Mammary epithelial cell (primary cell): ENCODE measurements around the gene FGF5.

ENCODE experiments used
- EZH2 ChIP-seq: IDR thresholded peaks from 2 replicates; pipeline ENCODE4 v1.6.1; 2012; ENCODE audit warnings: low read length, inconsistent platforms, borderline replicate concordance
- TF ChIP-seq, protein P1 (sequence below), 2 donors: IDR thresholded peaks in 1 of 2; conservative IDR thresholded peaks in 1 of 2; 2 replicates each; pipeline ENCODE4 v1.5.1; 2011 to 2012; ENCODE audit warnings: inconsistent platforms in 2 of 2, low read length in 2 of 2, mild to moderate bottlenecking in 2 of 2, control low read depth in 1 of 2, low read depth in 1 of 2; ENCODE audit not compliant: insufficient read depth in 1 of 2; ENCODE audit errors: extremely low read depth in 1 of 2

DNA sequence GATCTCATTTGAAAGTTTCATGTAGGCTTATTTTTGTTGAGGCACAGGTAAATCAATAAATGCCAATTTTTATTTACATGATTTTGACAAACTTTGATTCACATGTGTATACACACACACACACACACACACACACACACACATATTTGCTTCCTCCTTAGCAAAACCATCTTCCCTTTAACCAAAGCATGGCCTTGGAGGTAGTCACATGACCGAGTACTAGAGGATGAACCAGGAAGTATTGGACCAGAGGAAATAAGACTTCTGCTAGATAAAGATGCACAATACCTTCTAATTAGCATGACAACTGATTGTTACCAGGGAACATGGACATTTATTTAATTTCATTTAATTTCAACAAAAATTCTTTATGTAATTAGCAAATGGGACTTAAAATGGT, 45.7 kb downstream of the FGF5 start:
- TF ChIP-seq, protein P1, sequence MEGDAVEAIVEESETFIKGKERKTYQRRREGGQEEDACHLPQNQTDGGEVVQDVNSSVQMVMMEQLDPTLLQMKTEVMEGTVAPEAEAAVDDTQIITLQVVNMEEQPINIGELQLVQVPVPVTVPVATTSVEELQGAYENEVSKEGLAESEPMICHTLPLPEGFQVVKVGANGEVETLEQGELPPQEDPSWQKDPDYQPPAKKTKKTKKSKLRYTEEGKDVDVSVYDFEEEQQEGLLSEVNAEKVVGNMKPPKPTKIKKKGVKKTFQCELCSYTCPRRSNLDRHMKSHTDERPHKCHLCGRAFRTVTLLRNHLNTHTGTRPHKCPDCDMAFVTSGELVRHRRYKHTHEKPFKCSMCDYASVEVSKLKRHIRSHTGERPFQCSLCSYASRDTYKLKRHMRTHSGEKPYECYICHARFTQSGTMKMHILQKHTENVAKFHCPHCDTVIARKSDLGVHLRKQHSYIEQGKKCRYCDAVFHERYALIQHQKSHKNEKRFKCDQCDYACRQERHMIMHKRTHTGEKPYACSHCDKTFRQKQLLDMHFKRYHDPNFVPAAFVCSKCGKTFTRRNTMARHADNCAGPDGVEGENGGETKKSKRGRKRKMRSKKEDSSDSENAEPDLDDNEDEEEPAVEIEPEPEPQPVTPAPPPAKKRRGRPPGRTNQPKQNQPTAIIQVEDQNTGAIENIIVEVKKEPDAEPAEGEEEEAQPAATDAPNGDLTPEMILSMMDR (conservative IDR thresholded peaks at IDR 0.05 in 1 of 2, IDR thresholded peaks at IDR 0.05 in 1 of 2; ENCODE audit: extremely low read depth in 1 of 2, insufficient read depth in 1 of 2, low read depth in 1 of 2, low read length in 2 of 2): no peak
- no peak for TF ChIP-seq EZH2
